ENCODE results near the gene NAV2. TPM values are rescaled to one million over a fixed set of nuclear protein-coding genes. Genes with fewer than 3 reads are reported as not detected.

The NAV2 gene
- total and polyA plus RNA-seq, 2 experiments from 2014 or later, result 26.0 to 45.0 TPM

- ATAC-seq (no peak), DNase-seq (ENCODE audit: low spot score) (no peak)
- H3K4me1 Mint-ChIP-seq, result peaks cover 27% of the 10 kb centered on the region
- Histone ChIP-seq H2AFZ (no peak overlapping the region), H3K79me2 (replicated peaks; ENCODE audit: insufficient read depth) (no peaks in the 10 kb centered on the region), H3K4me1 (ENCODE audit: insufficient read depth) (peaks cover 4% of the 10 kb centered on the region), H3K4me2 (no peak overlapping the region), H3K9me2 (ENCODE audit: insufficient read depth) (no peaks in the 10 kb centered on the region), H3K27me3 (ENCODE audit: insufficient read depth) (peaks cover 17% of the 10 kb centered on the region), H4K20me1 (replicated peaks; ENCODE audit: insufficient read depth) (peaks cover 16% of the 10 kb centered on the region), H3F3A (replicated peaks; ENCODE audit: low read depth) (no peaks in the 10 kb centered on the region), H3K36me3 (ENCODE audit: insufficient read depth) (no peaks in the 10 kb centered on the region; the same call in 1 of the 2 replicates), H3K4me3 (no peak overlapping the region), H3K27ac (ENCODE audit: low read depth) (no peak overlapping the region)
- H3K36me3 Mint-ChIP-seq (ENCODE audit: low read depth), result peaks cover 36% of the 10 kb centered on the region
- TF ChIP-seq EZH2phosphoT487 (IDR thresholded peaks at IDR 0.05; ENCODE audit: unreplicated experiment), result no peak
- TF ChIP-seq STAT1 (IDR thresholded peaks at IDR 0.05; ENCODE audit: unreplicated experiment), result no peak
- no peak for TF ChIP-seq ZNF462 (CRISPR knock-in tag; IDR thresholded peaks at IDR 0.05)
- TF ChIP-seq CREB1 (CRISPR knock-in tag; IDR thresholded peaks at IDR 0.05; ENCODE audit: low read depth), result no peak
- H3K27me3 Mint-ChIP-seq (ENCODE audit: insufficient read depth, low read depth, poor library complexity), result peaks cover 1% of the 10 kb centered on the region
- H3K4me3 Mint-ChIP-seq, result no peak overlapping the region
- no peaks in the 10 kb centered on the region; the same call in 2 of the 3 replicates for H3K9me3 Mint-ChIP-seq
- H3K27ac Mint-ChIP-seq, result no peak overlapping the region
Measured at GRCh38 chr11:19992998-19993397, 280.4 kb downstream of the NAV2 start.

- no peaks in the 10 kb centered on the region for H3K79me2 ChIP-seq (replicated peaks; ENCODE audit: insufficient read depth)
- peaks cover 4% of the 10 kb centered on the region for H3K4me1 ChIP-seq (ENCODE audit: insufficient read depth)
- peaks cover 26% of the 10 kb centered on the region for H3K4me1 Mint-ChIP-seq
- ATAC-seq, result no peak
- no peak for DNase-seq (ENCODE audit: low spot score)
- H3K9me3 Mint-ChIP-seq, result no peaks in the 10 kb centered on the region; the same call in 2 of the 3 replicates
- no peak overlapping the region for H3K4me3 ChIP-seq
- H3K27me3 Mint-ChIP-seq (ENCODE audit: insufficient read depth, low read depth, poor library complexity), result peaks cover 9% of the 10 kb centered on the region
- peaks cover 32% of the 10 kb centered on the region for H4K20me1 ChIP-seq (replicated peaks; ENCODE audit: insufficient read depth)
- H3K27me3 ChIP-seq (ENCODE audit: insufficient read depth), result peaks cover 34% of the 10 kb centered on the region
- H3K4me2 ChIP-seq, result no peak overlapping the region
- H3K4me3 Mint-ChIP-seq, result no peak overlapping the region
- no peak overlapping the region for H2AFZ ChIP-seq
- no peaks in the 10 kb centered on the region; the same call in 1 of the 2 replicates for H3K36me3 ChIP-seq (ENCODE audit: insufficient read depth)
- H3K27ac Mint-ChIP-seq, result no peak overlapping the region
- H3K36me3 Mint-ChIP-seq (ENCODE audit: low read depth), result peaks cover 31% of the 10 kb centered on the region
- no peak overlapping the region for H3K27ac ChIP-seq (ENCODE audit: low read depth)
- peaks cover 10% of the 10 kb centered on the region; the same call in 1 of the 2 replicates for H3F3A ChIP-seq (replicated peaks; ENCODE audit: low read depth)
- H3K9me2 ChIP-seq (ENCODE audit: insufficient read depth), result no peaks in the 10 kb centered on the region
- TF ChIP-seq ZNF114 (CRISPR knock-in tag; IDR thresholded peaks at IDR 0.05) (no peak), CTCF (conservative IDR thresholded peaks at IDR 0.05; ENCODE audit: low read depth in 2 of 2) (no peak), EZH2 (IDR thresholded peaks at IDR 0.05; ENCODE audit: low read depth, unreplicated experiment) (no peak), EZH2phosphoT487 (IDR thresholded peaks at IDR 0.05; ENCODE audit: unreplicated experiment) (no peak), JUNB (IDR thresholded peaks at IDR 0.05; ENCODE audit: unreplicated experiment) (no peak), ZNF331 (CRISPR knock-in tag; IDR thresholded peaks at IDR 0.05; ENCODE audit: low read depth) (no peak), NANOG (IDR thresholded peaks at IDR 0.05; ENCODE audit: borderline replicate concordance) (no peak)
Measured at GRCh38 chr11:19994672-19995071, 282.0 kb downstream of the NAV2 start.

All from GM23338 (cell line).